ENCODE results near the gene GPBP1.
A peak's percentile ranks its signal among the peaks of the same experiment; 100 is the strongest.
"Not testable (repeated sequence)": the region's sequence is repeated elsewhere in the genome, so short reads cannot be mapped to it uniquely, and the experiment has no call there.

Gene GPBP1, protein sequence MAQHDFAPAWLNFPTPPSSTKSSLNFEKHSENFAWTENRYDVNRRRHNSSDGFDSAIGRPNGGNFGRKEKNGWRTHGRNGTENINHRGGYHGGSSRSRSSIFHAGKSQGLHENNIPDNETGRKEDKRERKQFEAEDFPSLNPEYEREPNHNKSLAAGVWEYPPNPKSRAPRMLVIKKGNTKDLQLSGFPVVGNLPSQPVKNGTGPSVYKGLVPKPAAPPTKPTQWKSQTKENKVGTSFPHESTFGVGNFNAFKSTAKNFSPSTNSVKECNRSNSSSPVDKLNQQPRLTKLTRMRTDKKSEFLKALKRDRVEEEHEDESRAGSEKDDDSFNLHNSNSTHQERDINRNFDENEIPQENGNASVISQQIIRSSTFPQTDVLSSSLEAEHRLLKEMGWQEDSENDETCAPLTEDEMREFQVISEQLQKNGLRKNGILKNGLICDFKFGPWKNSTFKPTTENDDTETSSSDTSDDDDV

GRCh38 chr5:57173319-57174127 lies at the start of gene GPBP1:
Gene GPBP1, plus strand, starts transcription at chr5:57174059. Its CDS starts 40,072 bp downstream, at chr5:57214131.
- peak; percentile 94 for FAIRE-seq

- FAIRE-seq, result no peak
These were observed 45.5 kb upstream of the GPBP1 start for GRCh38 chr5:57128325-57128724.

- FAIRE-seq, result no peak
These were observed 40.3 kb upstream of the GPBP1 start for GRCh38 chr5:57133574-57133973.

DNA sequence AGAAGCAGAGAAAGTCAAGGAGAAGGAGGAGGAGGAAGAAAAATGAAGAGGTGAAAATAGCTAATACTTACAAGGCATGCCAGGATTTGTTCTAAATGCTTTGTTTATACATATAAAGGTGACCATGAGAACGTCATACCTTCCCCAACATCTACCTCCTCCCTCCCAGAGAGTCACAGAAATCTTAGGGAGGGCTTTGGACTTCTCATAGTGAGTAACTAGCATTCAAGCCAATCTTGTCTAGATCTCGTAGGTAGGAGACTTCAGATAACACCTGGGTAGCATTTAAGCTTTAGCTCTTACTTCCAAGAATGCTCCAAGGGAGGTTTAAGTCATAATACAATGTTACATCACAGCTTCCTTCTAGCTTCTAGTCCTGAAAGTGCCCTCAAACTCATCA lies 36.5 kb upstream of the GPBP1 start:
- FAIRE-seq, result no peak

DNA sequence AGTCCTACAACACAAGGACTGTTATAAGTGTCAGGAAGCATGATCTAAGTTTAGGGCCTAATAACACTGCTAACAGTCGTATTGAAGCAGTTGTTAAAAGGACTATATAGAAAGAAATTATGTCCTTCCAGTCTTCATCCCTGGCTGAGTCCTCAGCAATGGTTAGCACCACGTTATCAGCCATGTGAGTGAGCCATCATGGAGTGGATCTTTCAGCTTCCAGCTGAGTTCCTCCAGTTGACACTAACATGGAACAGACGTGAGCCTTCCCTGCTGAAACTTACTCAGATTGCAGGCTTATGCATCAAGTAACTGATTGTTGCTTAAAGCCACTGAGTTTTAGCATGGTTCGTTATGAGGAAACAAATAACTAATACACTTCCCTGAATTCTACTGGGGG lies 21.5 kb upstream of the GPBP1 start:
- FAIRE-seq, result no peak

GRCh38 chr5:57155033-57155432 lies 18.8 kb upstream of the GPBP1 start:
- FAIRE-seq, result no peak

GRCh38 chr5:57157131-57157530 lies 16.7 kb upstream of the GPBP1 start:
- no peak for FAIRE-seq

GRCh38 chr5:57157666-57158065 lies 16.2 kb upstream of the GPBP1 start:
- no peak for FAIRE-seq

DNA sequence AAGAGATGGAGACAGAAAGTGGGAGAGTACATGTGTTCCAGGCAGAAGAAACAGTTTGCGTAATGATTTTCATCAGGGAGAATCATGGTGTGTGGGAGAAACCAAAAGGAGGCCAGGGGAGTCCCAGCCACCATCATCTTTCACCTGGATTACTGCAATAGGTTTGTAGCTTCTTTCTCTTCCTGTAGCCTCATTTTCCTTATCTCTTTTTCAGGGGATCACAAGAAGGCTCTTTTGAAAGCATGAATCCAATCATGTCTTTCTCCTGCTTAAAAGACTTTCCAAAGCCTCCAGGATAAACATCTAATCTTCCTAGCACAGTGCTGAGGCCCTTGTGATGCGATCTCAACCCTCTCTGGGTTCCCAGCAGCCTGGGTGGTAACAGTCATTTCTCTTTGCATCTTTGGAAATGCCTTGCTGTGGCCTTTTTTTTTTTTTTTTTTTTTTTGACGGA lies 10.3 kb upstream of the GPBP1 start:
- FAIRE-seq, result no peak

GRCh38 chr5:57164124-57164523 lies 9.7 kb upstream of the GPBP1 start:
- FAIRE-seq, result no peak

DNA sequence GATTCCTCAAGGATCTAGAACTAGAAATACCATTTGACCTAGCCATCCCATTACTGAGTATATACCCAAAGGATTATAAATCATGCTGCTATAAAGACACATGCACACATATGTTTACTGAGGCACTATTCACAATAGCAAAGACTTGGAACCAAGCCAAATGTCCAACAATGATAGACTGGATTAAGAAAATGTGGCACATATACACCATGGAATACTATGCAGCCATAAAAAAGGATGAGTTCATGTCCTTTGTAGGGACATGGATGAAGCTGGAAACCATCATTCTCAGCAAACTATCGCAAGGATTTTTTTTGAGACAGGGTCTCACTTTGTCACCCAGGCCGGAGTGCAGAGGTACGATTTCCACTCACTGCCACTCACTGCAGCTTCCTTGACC lies 8.7 kb upstream of the GPBP1 start:
- not testable (repeated sequence) for FAIRE-seq

DNA sequence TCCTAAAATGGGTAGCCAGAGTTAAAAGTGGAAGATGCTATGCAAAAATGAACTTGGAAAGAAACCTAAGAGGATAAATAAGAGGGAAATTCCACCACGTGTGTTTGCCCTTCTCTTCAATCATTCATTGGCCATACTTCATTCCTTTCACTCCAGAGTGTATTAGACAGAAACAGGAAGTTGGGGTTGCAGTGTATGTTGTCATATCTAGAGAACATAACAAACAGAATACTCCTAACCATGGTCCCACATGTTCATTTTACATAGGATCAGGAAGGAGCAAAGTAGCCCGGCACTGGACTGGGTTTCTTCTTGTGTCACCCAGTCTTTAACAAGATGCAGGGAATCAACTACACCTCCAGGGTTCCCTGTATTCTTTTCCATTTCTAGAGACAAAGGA lies 7.6 kb upstream of the GPBP1 start:
- no peak for FAIRE-seq

GRCh38 chr5:57167201-57167600 lies 6.7 kb upstream of the GPBP1 start:
- no peak for FAIRE-seq

DNA sequence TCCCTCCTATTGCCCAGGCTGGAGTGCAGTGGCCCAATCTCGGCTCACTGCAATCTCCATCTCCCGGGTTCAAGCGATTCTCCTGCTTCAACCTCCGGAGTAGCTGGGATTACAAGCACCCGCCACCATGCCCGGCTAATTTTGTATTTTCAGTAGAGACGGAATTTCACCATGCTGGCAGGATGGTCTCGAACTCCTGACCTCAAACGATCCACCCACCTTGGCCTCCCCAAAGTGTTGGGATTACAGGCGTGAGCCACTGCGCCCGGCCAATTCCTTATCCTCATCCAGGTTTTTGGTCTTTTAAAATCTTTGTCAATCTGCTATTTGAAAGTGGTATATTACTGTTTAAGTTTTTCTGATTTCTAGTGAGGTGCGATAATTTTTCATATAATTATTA lies 3.7 kb upstream of the GPBP1 start:
- FAIRE-seq, result not testable (repeated sequence)

- FAIRE-seq, result no peak
These were observed 1.9 kb upstream of the GPBP1 start for GRCh38 chr5:57171816-57172465.

DNA sequence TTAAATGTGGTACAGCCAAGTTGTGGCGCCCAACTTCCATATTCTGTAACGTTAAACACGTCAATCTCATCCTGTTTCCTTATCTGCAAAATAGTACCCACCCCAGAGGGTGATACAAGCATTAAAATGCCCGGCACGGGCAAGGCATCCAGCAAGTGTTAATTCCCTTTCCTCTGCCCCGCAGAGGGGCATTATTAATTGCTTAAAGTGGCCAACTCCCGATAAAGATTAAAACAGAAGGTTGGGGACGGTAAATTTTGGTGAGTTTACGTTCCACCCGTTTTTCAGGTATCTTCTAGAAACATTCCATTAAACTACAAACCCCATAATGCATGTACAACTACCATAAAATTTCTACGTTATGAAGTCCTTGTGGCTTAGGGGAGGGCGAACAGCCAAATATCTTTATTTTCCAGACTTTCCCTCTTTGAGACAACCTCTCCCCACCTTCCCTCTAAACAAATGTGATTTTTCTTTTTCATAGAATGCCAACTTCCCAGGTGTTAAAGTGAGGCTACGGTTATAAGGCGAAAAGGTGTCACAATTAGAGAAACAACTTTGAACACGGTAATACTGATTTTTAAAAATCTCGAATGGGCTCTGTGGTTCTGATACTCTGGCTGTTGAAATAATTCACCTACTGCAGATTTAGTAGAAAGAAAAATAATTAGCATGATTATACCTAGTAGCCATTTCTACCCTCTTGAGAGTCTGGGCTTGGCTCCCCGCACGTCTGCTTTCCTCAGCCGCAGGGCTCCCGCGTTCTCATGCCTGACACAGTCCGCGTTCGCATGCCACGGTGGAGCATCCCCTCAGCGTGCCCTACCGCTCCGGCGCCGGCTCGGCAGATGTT lies 1.2 kb upstream of the GPBP1 start:
- FAIRE-seq, result no peak

- FAIRE-seq, result no peak
These were observed 450 bp downstream of the GPBP1 start for GRCh38 chr5:57174128-57174889.

DNA sequence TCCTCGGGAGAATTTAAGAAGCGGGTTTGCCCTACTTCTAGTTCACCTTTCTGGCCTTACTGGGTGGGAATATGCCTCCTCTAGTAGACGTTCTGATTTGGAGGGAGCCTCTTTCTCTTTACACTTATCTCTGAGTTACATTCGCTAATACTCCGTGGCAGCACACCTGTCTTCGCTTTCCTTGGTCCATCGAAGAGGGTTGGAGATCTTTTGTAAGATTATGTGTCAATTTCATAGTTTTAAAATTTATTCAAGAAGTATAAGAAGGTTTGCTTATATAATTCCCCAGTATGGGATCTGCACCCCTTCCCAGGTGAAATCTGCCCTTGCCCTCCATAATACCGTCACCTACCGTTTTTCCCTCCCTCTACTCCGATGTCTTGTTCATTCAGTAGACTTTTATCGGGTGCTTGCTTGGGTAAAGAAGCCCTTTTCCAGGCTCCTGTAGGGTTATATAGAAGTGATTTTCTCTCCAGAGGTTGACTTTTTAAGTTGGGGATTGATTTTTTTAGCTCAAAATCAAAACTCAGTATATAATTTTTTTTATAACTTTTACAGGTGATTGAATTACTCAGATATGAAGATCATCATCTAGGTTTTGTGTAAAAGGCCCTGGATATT lies 1.1 kb downstream of the GPBP1 start:
- FAIRE-seq, result no peak

DNA sequence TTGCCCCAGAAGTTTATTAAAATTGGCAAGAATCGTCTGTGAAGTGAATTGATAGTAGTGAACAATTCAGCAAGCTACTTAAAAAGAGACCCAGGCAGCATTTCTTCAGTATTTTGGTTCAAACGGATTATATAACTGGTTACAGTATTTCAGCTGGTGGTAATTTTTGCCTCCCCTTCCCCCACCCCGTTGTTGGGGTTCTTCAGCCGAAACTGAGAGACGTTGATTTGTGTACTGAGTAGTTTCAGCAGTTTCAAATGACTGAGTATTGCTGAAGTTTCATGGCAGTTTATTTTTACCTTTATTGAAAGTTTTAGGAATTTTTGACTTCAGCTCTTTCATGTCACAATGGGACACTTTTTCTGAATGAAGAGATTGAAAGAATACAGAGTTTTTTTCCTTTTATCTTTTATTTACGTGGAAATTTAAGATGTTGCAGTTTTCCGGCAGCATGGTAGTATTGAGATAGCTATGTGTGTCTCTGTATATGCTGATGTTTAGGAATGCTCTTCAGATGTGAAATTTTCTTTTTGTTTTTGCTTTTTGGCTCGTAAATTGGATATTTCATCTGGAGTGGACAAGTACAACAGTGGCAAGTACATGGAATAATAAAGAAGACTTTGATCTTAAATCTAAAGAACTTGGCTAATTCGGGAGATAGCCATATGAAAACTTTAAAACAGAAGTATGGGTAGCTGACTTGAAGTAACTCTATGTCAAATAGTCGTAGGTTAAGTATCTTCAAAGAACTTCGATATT lies 1.9 kb downstream of the GPBP1 start:
- no peak for FAIRE-seq

GRCh38 chr5:57176350-57176857 lies 2.5 kb downstream of the GPBP1 start:
- peak; percentile 69 for FAIRE-seq
